Measurements from ENCODE around the gene TCF12.
"Not testable (repeated sequence)": the region's sequence is repeated elsewhere in the genome, so short reads cannot be mapped to it uniquely, and the experiment has no call there.

TCF12 gene

GRCh38 chr15:56978898-56979662 lies 60.6 kb downstream of the TCF12 start:
- DNase-seq (ENCODE audit: low read depth in 2 of 2) = no peak

- no peak for DNase-seq (ENCODE audit: low read depth in 2 of 2)
These were observed 62.0 kb downstream of the TCF12 start for GRCh38 chr15:56980473-56980872.

GRCh38 chr15:56981160-56981559 lies 62.7 kb downstream of the TCF12 start:
- no peak for DNase-seq (ENCODE audit: low read depth in 2 of 2)

- DNase-seq (ENCODE audit: low read depth in 2 of 2) = no peak
These were observed 64.5 kb downstream of the TCF12 start for GRCh38 chr15:56982987-56983386.

GRCh38 chr15:56984681-56985481 lies 66.4 kb downstream of the TCF12 start:
- no peak for DNase-seq (ENCODE audit: low read depth in 2 of 2)

GRCh38 chr15:56985856-56986255 lies 67.4 kb downstream of the TCF12 start:
- DNase-seq (ENCODE audit: low read depth in 2 of 2) = no peak

GRCh38 chr15:56987286-56987685 lies 68.8 kb downstream of the TCF12 start:
- DNase-seq (ENCODE audit: low read depth in 2 of 2) = no peak

GRCh38 chr15:56988219-56988618 lies 69.8 kb downstream of the TCF12 start:
- no peak for DNase-seq (ENCODE audit: low read depth in 2 of 2)

GRCh38 chr15:56989411-56989924 lies 71.0 kb downstream of the TCF12 start:
- DNase-seq (ENCODE audit: low read depth in 2 of 2) = no peak

- DNase-seq (ENCODE audit: low read depth in 2 of 2) = no peak
These were observed 72.6 kb downstream of the TCF12 start for GRCh38 chr15:56991017-56991416.

- DNase-seq (ENCODE audit: low read depth in 2 of 2) = no peak
These were observed 74.3 kb downstream of the TCF12 start for GRCh38 chr15:56992725-56993124.

- DNase-seq (ENCODE audit: low read depth in 2 of 2) = no peak
These were observed 75.8 kb downstream of the TCF12 start for GRCh38 chr15:56994280-56994679.

GRCh38 chr15:56996093-56996492 lies 77.6 kb downstream of the TCF12 start:
- no peak for DNase-seq (ENCODE audit: low read depth in 2 of 2)

- DNase-seq (ENCODE audit: low read depth in 2 of 2) = no peak
These were observed 78.5 kb downstream of the TCF12 start for GRCh38 chr15:56996746-56997470.

GRCh38 chr15:57003418-57003817 lies 85.0 kb downstream of the TCF12 start:
- no peak for DNase-seq (ENCODE audit: low read depth in 2 of 2)

GRCh38 chr15:57005244-57005643 lies 86.8 kb downstream of the TCF12 start:
- no peak for DNase-seq (ENCODE audit: low read depth in 2 of 2)

- not testable (repeated sequence) for DNase-seq (ENCODE audit: low read depth in 2 of 2)
These were observed 89.4 kb downstream of the TCF12 start for GRCh38 chr15:57007797-57008196.

GRCh38 chr15:57010724-57011123 lies 92.3 kb downstream of the TCF12 start:
- no peak for DNase-seq (ENCODE audit: low read depth in 2 of 2)

- DNase-seq (ENCODE audit: low read depth in 2 of 2) = no peak
These were observed 94.1 kb downstream of the TCF12 start for GRCh38 chr15:57012556-57012955.

GRCh38 chr15:57014896-57015295 lies 96.5 kb downstream of the TCF12 start:
- DNase-seq (ENCODE audit: low read depth in 2 of 2) = not testable (repeated sequence)

GRCh38 chr15:57015360-57015759 lies 96.9 kb downstream of the TCF12 start:
- no peak for DNase-seq (ENCODE audit: low read depth in 2 of 2)

- DNase-seq (ENCODE audit: low read depth in 2 of 2) = no peak
These were observed 97.5 kb downstream of the TCF12 start for GRCh38 chr15:57015897-57016296.

Data from stimulated activated CD4-positive, alpha-beta T cell treated with anti-CD3 and anti-CD28 coated beads, Interleukin-1b, Interleukin-23, amount 100 ng/mL, for 1 hour (primary cell).